CD4-positive, alpha-beta T cell treated with Interleukin-15 for 1 hour (primary cell): Measurements from ENCODE around the gene BEX4.
A peak's percentile ranks its signal among the peaks of the same experiment; 100 is the strongest.

Experiments
- DNase-seq: peaks from one replicate; pipeline ENCODE4 v3.0.0-alpha.2; 2020

Gene BEX4

GRCh38 chrX:103240155-103240554 is 25.2 kb downstream of the BEX4 start:
- no peak for DNase-seq

- no peak for DNase-seq
Measured at GRCh38 chrX:103248553-103248952, 33.6 kb downstream of the BEX4 start.

- no peak for DNase-seq
Measured at GRCh38 chrX:103249805-103250204, 34.9 kb downstream of the BEX4 start.

GRCh38 chrX:103250977-103251376 is 36.1 kb downstream of the BEX4 start:
- no peak for DNase-seq

GRCh38 chrX:103253608-103254007 is 38.7 kb downstream of the BEX4 start:
- no peak for DNase-seq

- peak; percentile 24 for DNase-seq
Measured at GRCh38 chrX:103254171-103254824, 39.4 kb downstream of the BEX4 start.

- peak; percentile 68 for DNase-seq
Measured at GRCh38 chrX:103254921-103255493, 40.1 kb downstream of the BEX4 start, which contains the start of gene TCEAL8. TSS of gene TCEAL8 (minus strand) at chrX:103255155. CDS start at chrX:103253979, 1,176 bp downstream.

- no peak for DNase-seq
Measured at GRCh38 chrX:103256651-103257050, 41.7 kb downstream of the BEX4 start.

GRCh38 chrX:103258275-103258674 is 43.4 kb downstream of the BEX4 start:
- DNase-seq = no peak
